HepG2 (cell line): ENCODE measurements around the gene ESPN. TPM values are rescaled to one million over a fixed set of nuclear protein-coding genes. Genes with fewer than 3 reads are reported as not detected.

Source experiments
- CCDC6 ChIP-seq: sonication (generic); formaldehyde crosslinking; IDR thresholded peaks from 2 replicates; pipeline ENCODE4 v1.8.1; 2022; ENCODE audit warnings: mild to moderate bottlenecking, missing genetic modification reagents, moderate library complexity
- HHEX ChIP-seq: IDR thresholded peaks from 2 replicates; pipeline ENCODE4 v1.6.1; 2016; ENCODE audit warnings: control low read depth
- MAZ ChIP-seq, 2 experiments: sonication (generic) in 1 of 2; formaldehyde crosslinking in 1 of 2; IDR thresholded peaks; 2 replicates each; pipeline versions ENCODE4 v1.5.0 to v1.6.1; 2012 to 2020; ENCODE audit warnings: low read depth in 2 of 2, mild to moderate bottlenecking in 2 of 2, borderline replicate concordance in 1 of 2, improper control_type of control experiment in 1 of 2, low read length in 1 of 2, missing genetic modification reagents in 1 of 2, moderate library complexity in 1 of 2
- ZNF143 ChIP-seq: sonication (generic); formaldehyde crosslinking; IDR thresholded peaks from 2 replicates; pipeline ENCODE4 v1.4.0; 2020; ENCODE audit warnings: missing genetic modification reagents
- polyA plus RNA-seq, 8 experiments: library from polyadenylated mRNA; depleted of rRNA in 3 of 8; stranded (reverse) in 7 of 8; unstranded in 1 of 8; fragments of >200 nt; fragmentation: Illumina TruSeq in 4 of 8; extraction: Trizol in 4 of 8; gene quantifications; 2 replicates each; pipeline versions ENCODE4 v1.2.1 to v1.2.3, GENCODE V29; 2011 to 2016; ENCODE audit warnings: low read depth in 4 of 8, missing spikeins in 1 of 8, mixed read lengths in 1 of 8; ENCODE audit not compliant: insufficient read depth in 1 of 8
- total RNA-seq, 5 experiments: library from RNA; depleted of rRNA; stranded (reverse); fragments of >200 nt; fragmentation: Illumina TruSeq; extraction: Trizol; gene quantifications; 2 replicates each; pipeline ENCODE4 v1.2.3, GENCODE V29; 2016; ENCODE audit warnings: low read depth in 1 of 5
- TF ChIP-seq, protein P1 (sequence below): sonication (generic); formaldehyde crosslinking; IDR thresholded peaks from 2 replicates; pipeline ENCODE4 v1.4.0; 2020; ENCODE audit warnings: missing genetic modification reagents
- TF ChIP-seq, protein P2 (sequence below): sonication (generic); formaldehyde crosslinking; IDR thresholded peaks from 2 replicates; pipeline ENCODE4 v1.5.0; 2020; ENCODE audit warnings: missing genetic modification reagents, mild to moderate bottlenecking, borderline replicate concordance
- TF ChIP-seq, protein P3 (sequence below): sonication (generic); formaldehyde crosslinking; IDR thresholded peaks from 2 replicates; pipeline ENCODE4 v1.4.0; 2020; ENCODE audit warnings: mild to moderate bottlenecking, low read depth, missing genetic modification reagents
- TF ChIP-seq, protein P4 (sequence below): sonication (generic); formaldehyde crosslinking; IDR thresholded peaks from 2 replicates; pipeline ENCODE4 v1.4.0; 2020; ENCODE audit warnings: missing genetic modification reagents, borderline replicate concordance
- TF ChIP-seq, protein P5 (sequence below), 2 experiments: sonication (generic) in 1 of 2; formaldehyde crosslinking in 1 of 2; IDR thresholded peaks; 2 replicates each; pipeline versions ENCODE4 v1.6.1 to v1.9.0; 2014 to 2022; ENCODE audit warnings: antibody characterized with exemption in 1 of 2, borderline replicate concordance in 1 of 2, inconsistent platforms in 1 of 2, low read depth in 1 of 2, missing genetic modification reagents in 1 of 2

Gene ESPN
- total and polyA plus RNA-seq, 2 of the 13 experiments (the other 11 are each of a cell fraction or from before 2014, with no cell fraction given), result 48.6 to 54.2 TPM

DNA sequence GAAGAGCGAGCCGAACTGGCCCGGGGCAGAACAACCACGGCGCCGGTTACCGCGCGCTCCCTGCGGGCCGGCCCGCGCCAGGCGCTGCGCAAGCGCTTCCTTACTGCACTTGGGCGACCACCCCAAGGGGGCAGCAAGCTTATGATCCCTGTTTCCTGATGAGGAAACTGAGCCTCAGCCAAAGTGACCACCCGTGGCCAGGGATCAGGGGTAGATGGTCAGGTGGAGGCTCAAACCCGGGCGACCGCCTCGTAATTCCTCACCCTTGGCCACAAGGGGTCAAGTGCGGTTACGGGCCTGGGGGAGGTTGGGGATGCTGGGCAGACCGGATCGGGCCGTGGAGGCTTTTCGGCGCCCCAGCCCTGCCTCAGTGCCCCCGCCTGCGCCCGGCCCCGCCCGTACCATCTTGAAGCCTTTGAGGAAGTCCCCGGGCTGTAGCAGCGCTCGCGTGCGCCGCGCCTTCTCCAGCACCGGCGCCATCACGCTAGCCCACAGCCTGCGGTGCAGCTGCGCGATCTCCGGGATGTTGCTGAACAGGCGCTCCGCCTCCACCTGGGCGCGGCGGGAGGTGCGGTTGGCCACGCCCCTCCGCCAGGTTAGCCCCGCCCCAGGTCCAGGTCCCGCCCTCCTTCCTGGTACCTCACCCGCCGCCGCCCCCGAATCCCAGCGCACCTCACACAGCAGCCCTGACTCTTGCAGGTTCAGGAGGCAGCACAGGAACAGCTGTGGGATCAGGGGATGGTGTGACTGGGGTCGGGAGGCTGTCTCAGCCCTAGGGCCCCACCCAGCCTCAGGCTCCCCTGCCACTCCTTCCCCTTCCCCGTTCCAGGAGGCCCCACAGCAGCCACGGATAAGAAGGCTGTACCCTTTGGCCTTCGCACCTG is 46.8 kb downstream of the ESPN start (continued):
- TF ChIP-seq MAZ (IDR thresholded peaks at IDR 0.05; ENCODE audit: borderline replicate concordance, low read depth, low read length) (no peak), MAZ (CRISPR knock-in tag; IDR thresholded peaks at IDR 0.05; ENCODE audit: low read depth) (no peak), HHEX (CRISPR knock-in tag) (no peak), CCDC6 (CRISPR knock-in tag) (no peak), ZNF143 (CRISPR knock-in tag) (no peak)
- TF ChIP-seq, protein P1, sequence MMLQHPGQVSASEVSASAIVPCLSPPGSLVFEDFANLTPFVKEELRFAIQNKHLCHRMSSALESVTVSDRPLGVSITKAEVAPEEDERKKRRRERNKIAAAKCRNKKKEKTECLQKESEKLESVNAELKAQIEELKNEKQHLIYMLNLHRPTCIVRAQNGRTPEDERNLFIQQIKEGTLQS (CRISPR knock-in tag), result no peak
- TF ChIP-seq, protein P2, sequence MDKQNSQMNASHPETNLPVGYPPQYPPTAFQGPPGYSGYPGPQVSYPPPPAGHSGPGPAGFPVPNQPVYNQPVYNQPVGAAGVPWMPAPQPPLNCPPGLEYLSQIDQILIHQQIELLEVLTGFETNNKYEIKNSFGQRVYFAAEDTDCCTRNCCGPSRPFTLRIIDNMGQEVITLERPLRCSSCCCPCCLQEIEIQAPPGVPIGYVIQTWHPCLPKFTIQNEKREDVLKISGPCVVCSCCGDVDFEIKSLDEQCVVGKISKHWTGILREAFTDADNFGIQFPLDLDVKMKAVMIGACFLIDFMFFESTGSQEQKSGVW, result no peak
- TF ChIP-seq, protein P3, sequence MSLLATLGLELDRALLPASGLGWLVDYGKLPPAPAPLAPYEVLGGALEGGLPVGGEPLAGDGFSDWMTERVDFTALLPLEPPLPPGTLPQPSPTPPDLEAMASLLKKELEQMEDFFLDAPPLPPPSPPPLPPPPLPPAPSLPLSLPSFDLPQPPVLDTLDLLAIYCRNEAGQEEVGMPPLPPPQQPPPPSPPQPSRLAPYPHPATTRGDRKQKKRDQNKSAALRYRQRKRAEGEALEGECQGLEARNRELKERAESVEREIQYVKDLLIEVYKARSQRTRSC (CRISPR knock-in tag), result no peak
- TF ChIP-seq, protein P4, sequence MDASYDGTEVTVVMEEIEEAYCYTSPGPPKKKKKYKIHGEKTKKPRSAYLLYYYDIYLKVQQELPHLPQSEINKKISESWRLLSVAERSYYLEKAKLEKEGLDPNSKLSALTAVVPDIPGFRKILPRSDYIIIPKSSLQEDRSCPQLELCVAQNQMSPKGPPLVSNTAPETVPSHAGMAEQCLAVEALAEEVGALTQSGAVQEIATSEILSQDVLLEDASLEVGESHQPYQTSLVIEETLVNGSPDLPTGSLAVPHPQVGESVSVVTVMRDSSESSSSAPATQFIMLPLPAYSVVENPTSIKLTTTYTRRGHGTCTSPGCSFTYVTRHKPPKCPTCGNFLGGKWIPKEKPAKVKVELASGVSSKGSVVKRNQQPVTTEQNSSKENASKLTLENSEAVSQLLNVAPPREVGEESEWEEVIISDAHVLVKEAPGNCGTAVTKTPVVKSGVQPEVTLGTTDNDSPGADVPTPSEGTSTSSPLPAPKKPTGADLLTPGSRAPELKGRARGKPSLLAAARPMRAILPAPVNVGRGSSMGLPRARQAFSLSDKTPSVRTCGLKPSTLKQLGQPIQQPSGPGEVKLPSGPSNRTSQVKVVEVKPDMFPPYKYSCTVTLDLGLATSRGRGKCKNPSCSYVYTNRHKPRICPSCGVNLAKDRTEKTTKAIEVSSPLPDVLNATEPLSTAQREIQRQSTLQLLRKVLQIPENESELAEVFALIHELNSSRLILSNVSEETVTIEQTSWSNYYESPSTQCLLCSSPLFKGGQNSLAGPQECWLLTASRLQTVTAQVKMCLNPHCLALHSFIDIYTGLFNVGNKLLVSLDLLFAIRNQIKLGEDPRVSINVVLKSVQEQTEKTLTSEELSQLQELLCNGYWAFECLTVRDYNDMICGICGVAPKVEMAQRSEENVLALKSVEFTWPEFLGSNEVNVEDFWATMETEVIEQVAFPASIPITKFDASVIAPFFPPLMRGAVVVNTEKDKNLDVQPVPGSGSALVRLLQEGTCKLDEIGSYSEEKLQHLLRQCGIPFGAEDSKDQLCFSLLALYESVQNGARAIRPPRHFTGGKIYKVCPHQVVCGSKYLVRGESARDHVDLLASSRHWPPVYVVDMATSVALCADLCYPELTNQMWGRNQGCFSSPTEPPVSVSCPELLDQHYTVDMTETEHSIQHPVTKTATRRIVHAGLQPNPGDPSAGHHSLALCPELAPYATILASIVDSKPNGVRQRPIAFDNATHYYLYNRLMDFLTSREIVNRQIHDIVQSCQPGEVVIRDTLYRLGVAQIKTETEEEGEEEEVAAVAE (CRISPR knock-in tag), result no peak
- TF ChIP-seq, protein P5, sequence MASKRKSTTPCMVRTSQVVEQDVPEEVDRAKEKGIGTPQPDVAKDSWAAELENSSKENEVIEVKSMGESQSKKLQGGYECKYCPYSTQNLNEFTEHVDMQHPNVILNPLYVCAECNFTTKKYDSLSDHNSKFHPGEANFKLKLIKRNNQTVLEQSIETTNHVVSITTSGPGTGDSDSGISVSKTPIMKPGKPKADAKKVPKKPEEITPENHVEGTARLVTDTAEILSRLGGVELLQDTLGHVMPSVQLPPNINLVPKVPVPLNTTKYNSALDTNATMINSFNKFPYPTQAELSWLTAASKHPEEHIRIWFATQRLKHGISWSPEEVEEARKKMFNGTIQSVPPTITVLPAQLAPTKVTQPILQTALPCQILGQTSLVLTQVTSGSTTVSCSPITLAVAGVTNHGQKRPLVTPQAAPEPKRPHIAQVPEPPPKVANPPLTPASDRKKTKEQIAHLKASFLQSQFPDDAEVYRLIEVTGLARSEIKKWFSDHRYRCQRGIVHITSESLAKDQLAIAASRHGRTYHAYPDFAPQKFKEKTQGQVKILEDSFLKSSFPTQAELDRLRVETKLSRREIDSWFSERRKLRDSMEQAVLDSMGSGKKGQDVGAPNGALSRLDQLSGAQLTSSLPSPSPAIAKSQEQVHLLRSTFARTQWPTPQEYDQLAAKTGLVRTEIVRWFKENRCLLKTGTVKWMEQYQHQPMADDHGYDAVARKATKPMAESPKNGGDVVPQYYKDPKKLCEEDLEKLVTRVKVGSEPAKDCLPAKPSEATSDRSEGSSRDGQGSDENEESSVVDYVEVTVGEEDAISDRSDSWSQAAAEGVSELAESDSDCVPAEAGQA (IDR thresholded peaks at IDR 0.05; ENCODE audit: low read depth), result no peak
- TF ChIP-seq, protein P5 (CRISPR knock-in tag; IDR thresholded peaks at IDR 0.05; ENCODE audit: borderline replicate concordance), result no peak
